GM10248 (cell line): ENCODE measurements around the gene PGBD5.

Experiments used
- CTCF ChIA-PET: fragments of 300-600 bp; sonication (Branson Sonifier 250); formaldehyde crosslinking; extraction: SDS; loops from one replicate; lab custom pipeline; 2021; ENCODE audit warnings: antibody characterized with exemption; lab: Yijun Ruan, JAX
- POLR2A ChIA-PET: fragments of 350-650 bp; sonication (Branson Sonifier 250); formaldehyde crosslinking; extraction: SDS; loops from one replicate; lab custom pipeline; 2020; ENCODE audit warnings: antibody characterized with exemption; lab: Yijun Ruan, JAX
- DNase-seq: peaks from one replicate; pipeline ENCODE4 v3.0.0; 2012; ENCODE audit errors: extremely low spot score
- TF ChIP-seq, protein P1 (sequence below): IDR thresholded peaks from 2 replicates; pipeline ENCODE4 v1.5.1; 2012; ENCODE audit warnings: mild to moderate bottlenecking, low read depth; ENCODE audit errors: extremely low read depth, missing control alignments, control extremely low read depth

PGBD5 gene

DNA sequence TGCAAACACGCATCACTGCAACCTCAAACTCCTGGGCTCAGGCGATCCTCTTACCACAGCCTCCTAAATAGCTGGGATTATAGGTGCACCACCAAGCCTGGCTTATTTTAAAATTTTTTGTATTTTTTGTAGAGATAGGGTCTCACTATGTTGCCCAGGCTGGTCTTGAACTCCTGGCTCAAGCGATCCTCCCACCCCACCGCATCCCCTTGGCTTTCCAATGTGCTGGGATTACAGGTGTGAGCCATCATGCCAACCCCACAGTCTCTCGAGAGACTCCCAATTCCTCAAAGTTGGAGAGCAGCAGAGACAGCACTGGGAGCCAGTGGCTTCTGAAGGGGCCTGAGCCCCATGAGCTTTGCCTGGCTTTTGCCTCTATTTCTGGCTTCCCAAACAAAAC, 42.7 kb downstream of the PGBD5 start:
- TF ChIP-seq, protein P1, sequence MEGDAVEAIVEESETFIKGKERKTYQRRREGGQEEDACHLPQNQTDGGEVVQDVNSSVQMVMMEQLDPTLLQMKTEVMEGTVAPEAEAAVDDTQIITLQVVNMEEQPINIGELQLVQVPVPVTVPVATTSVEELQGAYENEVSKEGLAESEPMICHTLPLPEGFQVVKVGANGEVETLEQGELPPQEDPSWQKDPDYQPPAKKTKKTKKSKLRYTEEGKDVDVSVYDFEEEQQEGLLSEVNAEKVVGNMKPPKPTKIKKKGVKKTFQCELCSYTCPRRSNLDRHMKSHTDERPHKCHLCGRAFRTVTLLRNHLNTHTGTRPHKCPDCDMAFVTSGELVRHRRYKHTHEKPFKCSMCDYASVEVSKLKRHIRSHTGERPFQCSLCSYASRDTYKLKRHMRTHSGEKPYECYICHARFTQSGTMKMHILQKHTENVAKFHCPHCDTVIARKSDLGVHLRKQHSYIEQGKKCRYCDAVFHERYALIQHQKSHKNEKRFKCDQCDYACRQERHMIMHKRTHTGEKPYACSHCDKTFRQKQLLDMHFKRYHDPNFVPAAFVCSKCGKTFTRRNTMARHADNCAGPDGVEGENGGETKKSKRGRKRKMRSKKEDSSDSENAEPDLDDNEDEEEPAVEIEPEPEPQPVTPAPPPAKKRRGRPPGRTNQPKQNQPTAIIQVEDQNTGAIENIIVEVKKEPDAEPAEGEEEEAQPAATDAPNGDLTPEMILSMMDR: no peak
- ChIA-PET POLR2A (no interaction called here), CTCF (no interaction called here)
- DNase-seq: no peak

DNA sequence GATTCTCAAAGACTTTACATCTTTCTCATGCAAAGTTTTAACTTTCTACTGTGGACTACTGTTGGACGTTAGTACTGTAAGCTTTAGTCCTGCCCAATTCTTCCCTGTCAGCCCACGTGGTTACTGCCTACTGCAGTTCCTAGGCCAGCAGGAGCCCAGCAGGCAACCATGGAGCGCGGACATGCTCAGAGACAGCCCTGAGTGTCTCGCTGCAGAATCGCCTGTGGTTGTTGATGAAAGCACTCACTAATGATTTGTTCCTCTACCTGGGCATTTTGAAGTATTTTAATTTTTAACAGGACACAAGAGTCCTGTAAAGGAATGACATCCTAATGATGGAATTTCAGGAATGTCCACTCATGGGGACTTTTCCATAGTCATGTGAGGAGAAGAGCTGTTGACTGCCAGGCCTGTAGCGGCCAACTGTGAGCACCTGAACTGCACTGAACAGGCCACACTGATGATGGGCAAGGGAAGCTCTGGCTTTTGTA, 44.1 kb downstream of the PGBD5 start:
- DNase-seq: no peak
- TF ChIP-seq, protein P1: no peak
- ChIA-PET CTCF (no interaction called here), POLR2A (no interaction called here)

DNA sequence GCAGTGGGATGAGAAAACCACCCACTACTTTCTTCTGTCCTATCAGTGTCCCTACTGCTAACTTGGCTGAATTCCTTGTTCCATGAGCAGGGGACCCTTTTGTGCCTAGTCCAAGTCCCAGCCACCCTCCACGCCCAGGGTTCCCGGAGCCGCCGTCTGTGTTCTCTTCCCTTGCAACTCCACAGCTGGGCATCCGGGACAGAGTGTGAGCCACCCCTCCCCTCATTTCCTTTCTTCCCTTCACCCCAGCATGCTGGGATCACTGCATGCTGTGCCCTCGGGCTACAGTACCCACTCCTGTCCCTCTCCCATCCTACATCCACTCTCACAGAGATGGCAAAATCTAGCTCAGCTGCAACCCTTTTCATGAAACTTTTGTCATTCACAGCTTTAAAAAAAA, 44.5 kb downstream of the PGBD5 start:
- DNase-seq: no peak
- TF ChIP-seq, protein P1: no peak
- POLR2A ChIA-PET: no interaction called here
- CTCF ChIA-PET: no interaction called here

DNA sequence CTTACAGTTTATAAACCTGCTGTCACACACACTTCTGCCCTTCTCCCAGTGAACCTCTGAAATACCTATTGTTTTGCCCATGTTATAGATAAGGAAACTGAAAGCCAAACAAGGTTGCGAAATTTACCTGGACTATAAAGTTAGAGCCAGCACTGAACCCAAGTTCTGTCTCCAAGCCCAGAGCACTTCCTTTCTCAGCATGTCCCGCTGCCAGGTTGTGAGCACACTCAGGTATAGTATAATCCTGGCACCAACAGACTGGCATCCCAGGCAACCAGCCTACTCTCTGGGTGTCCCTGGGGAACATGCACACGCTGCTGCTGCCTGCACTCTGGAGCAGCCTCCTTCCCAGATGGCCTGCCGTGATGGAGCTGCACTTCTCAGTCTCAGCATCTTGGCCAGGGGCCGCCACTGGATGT, 45.1 kb downstream of the PGBD5 start:
- ChIA-PET POLR2A (no interaction called here), CTCF (no interaction called here)
- TF ChIP-seq, protein P1: no peak
- DNase-seq: no peak

DNA sequence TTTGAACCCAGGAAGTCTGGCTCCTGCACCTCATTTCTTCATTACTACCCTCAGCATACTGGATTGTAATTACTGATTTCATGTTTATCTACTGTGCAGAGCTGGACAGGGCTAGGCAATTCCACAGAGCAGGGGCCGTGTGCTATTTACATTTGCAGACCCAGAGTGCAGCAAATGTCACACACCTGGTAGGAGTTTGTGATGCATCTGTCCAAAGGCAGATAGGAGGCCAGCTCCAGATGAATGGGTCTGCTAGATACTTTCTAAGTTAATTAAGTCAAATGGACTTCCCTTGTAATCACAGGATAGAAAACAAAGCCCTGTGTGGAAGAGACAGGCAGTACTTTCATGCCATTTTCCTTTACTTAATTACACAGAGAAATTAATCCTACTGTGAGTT, 46.2 kb downstream of the PGBD5 start:
- CTCF ChIA-PET: no interaction called here
- TF ChIP-seq, protein P1: no peak
- DNase-seq: no peak
- POLR2A ChIA-PET: no interaction called here

DNA sequence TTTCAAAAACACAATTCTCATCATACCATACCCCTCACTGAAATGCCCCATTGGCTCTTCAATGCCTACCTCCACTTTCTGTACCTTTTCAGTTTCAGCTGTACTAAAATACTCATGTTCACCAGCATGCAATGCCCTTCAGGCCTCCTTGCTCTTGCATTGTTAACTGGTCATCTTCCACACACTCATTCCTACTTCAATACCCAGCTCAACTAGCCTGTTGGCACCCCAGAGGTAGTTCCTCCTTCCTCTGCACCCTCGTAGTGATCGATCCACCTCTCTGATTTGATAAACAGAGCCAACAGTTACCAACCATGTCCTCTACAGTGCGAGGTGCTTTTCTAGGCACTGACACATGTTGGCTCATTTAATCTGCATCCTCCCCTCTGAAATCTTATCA, 46.7 kb downstream of the PGBD5 start:
- DNase-seq: no peak
- ChIA-PET CTCF (no interaction called here), POLR2A (no interaction called here)
- TF ChIP-seq, protein P1: no peak

DNA sequence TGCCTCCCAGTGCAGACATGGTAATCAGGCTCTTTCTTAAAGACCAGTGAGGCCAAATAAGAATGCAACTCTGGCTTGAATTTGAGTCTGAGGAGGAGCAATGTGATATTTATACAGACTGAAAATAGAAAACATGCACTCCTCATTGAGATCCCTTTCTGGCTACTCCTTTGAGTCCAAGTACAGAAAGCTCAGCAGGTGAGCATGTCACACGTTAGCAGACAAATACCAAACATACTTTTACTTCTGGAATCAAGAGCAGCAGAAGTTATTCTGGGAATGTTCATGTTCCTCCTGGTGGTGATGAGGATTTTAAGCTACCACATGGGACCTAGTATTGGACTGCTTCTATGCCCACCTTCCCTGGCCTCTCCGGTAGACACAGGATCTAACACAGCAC, 48.3 kb downstream of the PGBD5 start:
- CTCF ChIA-PET: interaction anchor here (1.6 kb wide), 1 partner anchor 8 kb away, joined by 4 read pairs; no protein-coding TSS in a partner anchor
- POLR2A ChIA-PET: no interaction called here
- TF ChIP-seq, protein P1: no peak
- DNase-seq: no peak
